ENCODE data around the gene SH3BP1.

The SH3BP1 gene

GRCh38 chr22:37669586-37669985 lies 30.1 kb downstream of the SH3BP1 start:
- no peak overlapping the region for H3K27ac ChIP-seq
- TF ChIP-seq, protein P1, sequence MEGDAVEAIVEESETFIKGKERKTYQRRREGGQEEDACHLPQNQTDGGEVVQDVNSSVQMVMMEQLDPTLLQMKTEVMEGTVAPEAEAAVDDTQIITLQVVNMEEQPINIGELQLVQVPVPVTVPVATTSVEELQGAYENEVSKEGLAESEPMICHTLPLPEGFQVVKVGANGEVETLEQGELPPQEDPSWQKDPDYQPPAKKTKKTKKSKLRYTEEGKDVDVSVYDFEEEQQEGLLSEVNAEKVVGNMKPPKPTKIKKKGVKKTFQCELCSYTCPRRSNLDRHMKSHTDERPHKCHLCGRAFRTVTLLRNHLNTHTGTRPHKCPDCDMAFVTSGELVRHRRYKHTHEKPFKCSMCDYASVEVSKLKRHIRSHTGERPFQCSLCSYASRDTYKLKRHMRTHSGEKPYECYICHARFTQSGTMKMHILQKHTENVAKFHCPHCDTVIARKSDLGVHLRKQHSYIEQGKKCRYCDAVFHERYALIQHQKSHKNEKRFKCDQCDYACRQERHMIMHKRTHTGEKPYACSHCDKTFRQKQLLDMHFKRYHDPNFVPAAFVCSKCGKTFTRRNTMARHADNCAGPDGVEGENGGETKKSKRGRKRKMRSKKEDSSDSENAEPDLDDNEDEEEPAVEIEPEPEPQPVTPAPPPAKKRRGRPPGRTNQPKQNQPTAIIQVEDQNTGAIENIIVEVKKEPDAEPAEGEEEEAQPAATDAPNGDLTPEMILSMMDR (IDR thresholded peaks at IDR 0.05; ENCODE audit: low read depth, low read length, missing control alignments) = no peak
- peaks cover 10% of the 10 kb centered on the region for H3K36me3 ChIP-seq (replicated peaks)
- no peaks in the 10 kb centered on the region for H3K27me3 ChIP-seq (replicated peaks)
- in situ Hi-C loops (cut with HindIII; ENCODE audit: low pct_ligation_motif_present, low sequenced_read_pairs) = no loop called here
- no peak overlapping the region for H3K4me3 ChIP-seq (ENCODE audit: low read depth, low read length)
- DNase-seq = no peak

DNA sequence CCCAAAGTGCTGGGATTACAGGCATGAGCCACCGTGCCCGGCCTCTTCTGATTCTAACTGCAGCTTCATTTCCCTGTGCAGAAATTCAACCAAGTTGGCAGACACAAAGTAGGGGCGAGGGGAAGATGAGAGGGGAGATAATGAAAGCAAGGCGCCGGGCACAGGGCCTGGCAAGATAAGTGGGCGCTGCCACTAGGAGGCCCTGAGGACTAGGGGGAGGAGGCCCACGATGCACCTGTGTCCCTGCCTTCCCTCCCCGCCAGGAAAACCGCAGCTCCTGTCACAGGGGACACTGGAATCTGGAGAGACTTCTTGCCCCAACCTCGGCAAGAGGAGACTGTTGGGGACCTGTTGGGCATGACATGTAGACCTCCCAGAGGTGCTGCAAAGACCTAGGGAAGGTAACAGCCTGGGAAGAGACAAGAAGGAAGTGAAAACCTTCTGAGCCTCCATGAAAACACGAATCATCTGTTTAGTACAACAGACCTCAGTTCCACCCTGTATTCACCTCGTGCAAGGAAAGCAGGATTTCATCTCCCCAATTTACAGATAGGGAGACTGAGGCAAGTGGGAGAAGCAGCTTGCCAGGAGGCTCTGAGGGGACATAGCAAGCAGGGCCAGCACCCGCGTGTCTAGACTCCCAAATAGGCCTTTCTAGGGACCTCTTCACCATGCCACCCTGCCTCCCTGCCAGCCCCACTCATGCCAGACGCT lies 32.9 kb downstream of the SH3BP1 start:
- no peak overlapping the region for H3K27ac ChIP-seq
- DNase-seq = no peak
- TF ChIP-seq, protein P1 (IDR thresholded peaks at IDR 0.05; ENCODE audit: low read depth, low read length, missing control alignments) = no peak
- H3K36me3 ChIP-seq (replicated peaks) = peaks cover 3% of the 10 kb centered on the region
- H3K4me3 ChIP-seq (ENCODE audit: low read depth, low read length) = no peak overlapping the region
- H3K27me3 ChIP-seq (replicated peaks) = no peaks in the 10 kb centered on the region
- in situ Hi-C loops (cut with HindIII; ENCODE audit: low pct_ligation_motif_present, low sequenced_read_pairs) = no loop called here

DNA sequence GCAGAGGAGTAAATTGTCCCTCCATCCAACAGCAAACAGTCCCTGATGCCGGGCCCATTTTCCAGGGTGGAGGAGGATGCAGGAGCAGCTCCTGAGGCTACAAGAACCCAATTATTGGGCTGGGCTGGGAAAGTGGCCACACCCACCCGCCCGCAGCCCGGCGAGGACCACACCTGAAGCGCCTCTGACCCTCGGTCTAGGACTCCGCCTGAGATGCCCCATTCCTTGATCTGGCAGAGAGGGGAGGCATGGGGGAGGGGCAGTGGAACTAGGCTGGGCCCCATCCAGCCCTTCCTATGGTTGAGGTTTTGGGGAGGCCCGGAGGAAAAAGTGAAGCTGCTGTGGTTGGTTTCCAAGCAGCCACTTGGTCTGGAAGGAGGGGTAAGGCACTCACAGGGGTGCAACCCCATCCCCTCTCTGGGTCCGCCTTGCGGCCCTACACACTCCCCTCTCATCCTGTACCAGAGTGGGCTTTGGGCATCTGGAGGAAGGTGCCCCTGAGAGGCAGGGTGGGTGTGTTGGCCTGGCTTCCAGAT lies 33.5 kb downstream of the SH3BP1 start:
- no peak overlapping the region for H3K27ac ChIP-seq
- in situ Hi-C loops (cut with HindIII; ENCODE audit: low pct_ligation_motif_present, low sequenced_read_pairs) = no loop called here
- TF ChIP-seq, protein P1 (IDR thresholded peaks at IDR 0.05; ENCODE audit: low read depth, low read length, missing control alignments) = no peak
- H3K4me3 ChIP-seq (ENCODE audit: low read depth, low read length) = no peak overlapping the region
- H3K36me3 ChIP-seq (replicated peaks) = peaks cover 8% of the 10 kb centered on the region
- no peaks in the 10 kb centered on the region for H3K27me3 ChIP-seq (replicated peaks)
- DNase-seq = no peak

DNA sequence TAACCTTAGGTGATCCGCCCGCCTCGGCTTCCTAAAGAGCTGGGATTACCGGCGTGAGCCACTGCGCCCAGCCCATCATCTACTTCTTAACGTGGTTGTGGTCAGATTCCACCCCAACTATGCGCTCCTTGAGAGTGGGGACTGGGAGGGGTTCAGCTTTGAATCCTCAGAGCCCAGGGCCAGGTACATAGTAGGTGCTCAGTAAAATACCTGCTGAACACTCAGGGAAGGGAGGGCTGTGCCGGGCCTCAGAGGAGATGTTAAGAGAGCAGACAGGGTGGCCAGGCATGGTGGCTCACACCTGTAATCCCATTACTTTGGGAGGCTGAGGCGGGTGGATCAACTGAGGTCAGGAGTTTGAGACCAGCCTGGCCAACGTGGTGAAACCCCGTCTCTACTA lies 34.8 kb downstream of the SH3BP1 start:
- no peaks in the 10 kb centered on the region for H3K27me3 ChIP-seq (replicated peaks)
- peaks cover 18% of the 10 kb centered on the region for H3K36me3 ChIP-seq (replicated peaks)
- DNase-seq = no peak
- H3K27ac ChIP-seq = no peak overlapping the region
- TF ChIP-seq, protein P1 (IDR thresholded peaks at IDR 0.05; ENCODE audit: low read depth, low read length, missing control alignments) = no peak
- H3K4me3 ChIP-seq (ENCODE audit: low read depth, low read length) = no peak overlapping the region
- in situ Hi-C loops (cut with HindIII; ENCODE audit: low pct_ligation_motif_present, low sequenced_read_pairs) = no loop called here

DNA sequence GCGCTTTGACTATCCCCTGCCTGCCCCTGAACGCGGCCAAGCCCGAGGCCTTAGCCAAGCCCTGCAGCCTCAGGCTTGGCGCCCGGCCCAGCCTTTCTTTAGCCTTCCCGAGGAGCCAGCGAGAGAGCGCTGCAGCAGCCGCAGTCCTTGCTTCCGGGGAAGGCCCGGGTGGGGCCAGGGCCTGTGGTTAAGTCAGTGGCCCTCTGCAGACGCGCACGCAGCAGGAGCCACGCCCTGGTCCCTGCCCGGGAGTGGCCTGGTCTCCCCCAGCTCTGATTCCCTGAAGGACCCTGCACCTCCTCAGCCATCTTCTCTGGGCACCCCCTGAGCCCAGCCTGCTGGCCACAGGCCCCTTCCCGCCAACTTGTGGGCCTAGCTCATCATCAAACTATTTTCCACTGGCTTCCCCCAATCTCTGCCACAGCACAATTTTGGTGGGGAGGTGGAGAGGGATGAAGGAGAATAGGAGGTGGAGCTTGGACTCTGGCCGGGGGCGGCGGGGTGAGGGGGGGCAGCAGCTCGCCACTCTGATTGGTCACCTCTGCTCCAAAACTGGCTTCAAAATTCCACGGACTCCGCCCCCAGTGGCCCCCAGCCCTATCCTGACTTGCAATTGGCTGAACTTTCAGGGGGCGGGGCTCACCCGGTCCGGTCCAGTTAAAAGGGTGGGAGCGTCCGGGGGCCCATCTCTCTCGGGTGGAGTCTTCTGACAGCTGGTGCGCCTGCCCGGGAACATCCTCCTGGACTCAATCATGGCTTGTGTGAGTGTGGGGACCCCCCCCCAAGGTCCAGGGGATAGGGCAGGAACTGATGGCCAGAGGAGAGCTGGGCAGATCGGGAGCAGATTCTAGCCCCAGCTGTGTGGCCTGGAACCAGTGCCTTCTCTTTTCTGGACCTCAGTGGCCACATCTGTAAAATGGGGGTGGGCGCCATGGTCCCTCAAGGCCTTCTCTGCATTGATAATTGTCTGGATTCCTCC lies 35.8 kb downstream of the SH3BP1 start, which contains the start of gene LGALS1:
TSS of gene LGALS1 (plus strand) at position 686 of the 979 bp plus-strand sequence. CDS start at position 753, 67 bp downstream.
- Histone ChIP-seq H3K4me3 (ENCODE audit: low read depth, low read length) (peak within 1 kb of the TSS; percentile 93), H3K36me3 (replicated peaks) (peaks cover 27% of the 10 kb centered on the region), H3K27ac (peak within 1 kb of the TSS; percentile 79), H3K27me3 (replicated peaks) (no peaks in the 10 kb centered on the region)
- TF ChIP-seq, protein P1 (IDR thresholded peaks at IDR 0.05; ENCODE audit: low read depth, low read length, missing control alignments) = peak; percentile 33
- peak; percentile 97 for DNase-seq
- in situ Hi-C loops (cut with HindIII; ENCODE audit: low pct_ligation_motif_present, low sequenced_read_pairs) = no loop called here
